Measurements from ENCODE around the gene PRKCH.

PRKCH gene

DNA sequence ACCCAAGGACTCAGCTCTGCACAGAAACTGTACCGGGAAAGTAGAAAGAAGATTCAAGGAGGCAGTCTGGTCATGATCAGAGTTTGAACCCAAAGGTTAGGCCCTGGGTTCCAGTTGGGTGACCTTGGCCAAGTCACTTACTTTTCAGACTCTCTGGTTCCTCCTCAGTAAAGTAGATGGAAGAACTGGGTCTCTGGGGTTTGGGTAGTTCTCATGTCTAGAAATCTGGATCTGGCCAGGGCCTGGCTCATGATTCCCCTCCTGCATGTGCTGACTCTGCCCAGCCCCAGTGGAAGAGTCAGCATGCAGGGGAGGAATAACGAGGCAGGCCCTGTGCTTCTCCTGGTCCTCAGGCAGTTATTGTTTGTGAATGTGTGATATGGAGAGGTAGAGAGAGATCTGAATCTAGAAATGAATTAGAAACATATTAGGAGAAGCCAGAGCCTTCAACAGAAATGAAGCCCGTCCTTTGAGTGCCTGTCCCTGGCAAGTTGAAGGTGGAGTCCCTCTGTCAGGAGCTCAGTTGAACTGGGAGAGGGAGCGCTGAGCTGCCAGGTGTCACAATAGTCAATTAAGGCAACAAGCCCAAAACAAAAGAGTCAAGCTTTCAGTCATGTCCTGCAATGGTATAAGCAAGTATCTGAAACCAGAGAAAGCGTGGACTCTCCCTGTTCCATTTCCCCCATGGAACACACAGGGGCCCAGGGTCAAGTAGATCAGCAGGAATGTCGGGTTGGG lies 242.7 kb downstream of the PRKCH start:
- TF ChIP-seq CTCF (IDR thresholded peaks at IDR 0.05; ENCODE audit: low read depth, low read length) = no peak
- no peak for DNase-seq (ENCODE audit: extremely low read depth, low read depth)

DNA sequence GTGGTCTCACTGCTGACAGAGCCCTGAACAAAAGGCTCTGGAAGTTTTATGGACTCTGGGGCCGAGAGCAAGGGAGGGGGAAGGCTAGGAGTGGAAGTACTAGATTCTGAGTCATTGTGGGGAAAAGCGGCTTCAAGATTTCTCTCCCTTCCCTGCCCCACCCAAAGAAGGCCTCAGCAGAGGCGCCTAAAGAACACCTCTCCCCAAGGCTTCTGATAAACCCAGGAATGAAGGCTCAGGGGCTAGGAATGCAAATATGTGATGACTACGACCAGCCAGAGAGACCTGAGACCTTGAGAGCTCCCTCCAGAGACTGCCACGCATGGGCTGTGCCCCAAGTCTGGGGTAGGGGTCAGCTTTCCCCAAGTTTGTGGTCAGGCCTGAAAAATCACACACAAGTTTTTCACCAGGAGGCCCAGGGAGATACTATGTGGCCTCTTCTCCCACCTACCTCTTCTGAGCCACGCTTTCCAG lies 243.3 kb downstream of the PRKCH start:
- peak; percentile 79 for DNase-seq (ENCODE audit: extremely low read depth, low read depth)
- TF ChIP-seq CTCF (IDR thresholded peaks at IDR 0.05; ENCODE audit: low read depth, low read length) = no peak; the same call in 1 of the 2 replicates

DNA sequence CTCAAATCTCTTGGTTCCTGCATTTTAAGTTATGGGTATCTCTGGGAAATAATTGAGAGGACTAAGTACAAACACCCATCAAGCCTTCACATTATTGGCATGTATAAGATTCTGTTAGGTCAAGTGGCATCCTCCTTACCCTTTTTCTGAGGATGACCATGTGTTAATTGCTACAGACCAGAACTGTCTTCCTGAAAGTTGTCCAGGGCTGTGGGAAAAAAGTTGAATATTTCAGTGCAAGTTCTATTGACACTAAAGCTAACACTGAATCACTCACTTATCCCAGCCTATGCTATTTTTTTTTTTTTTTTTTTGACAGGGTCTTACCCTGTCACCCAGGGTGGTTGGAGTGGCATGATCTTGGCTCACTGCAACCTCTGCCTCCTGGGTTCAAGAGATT lies 243.8 kb downstream of the PRKCH start:
- TF ChIP-seq CTCF (IDR thresholded peaks at IDR 0.05; ENCODE audit: low read depth, low read length) = no peak
- no peak for DNase-seq (ENCODE audit: extremely low read depth, low read depth)

DNA sequence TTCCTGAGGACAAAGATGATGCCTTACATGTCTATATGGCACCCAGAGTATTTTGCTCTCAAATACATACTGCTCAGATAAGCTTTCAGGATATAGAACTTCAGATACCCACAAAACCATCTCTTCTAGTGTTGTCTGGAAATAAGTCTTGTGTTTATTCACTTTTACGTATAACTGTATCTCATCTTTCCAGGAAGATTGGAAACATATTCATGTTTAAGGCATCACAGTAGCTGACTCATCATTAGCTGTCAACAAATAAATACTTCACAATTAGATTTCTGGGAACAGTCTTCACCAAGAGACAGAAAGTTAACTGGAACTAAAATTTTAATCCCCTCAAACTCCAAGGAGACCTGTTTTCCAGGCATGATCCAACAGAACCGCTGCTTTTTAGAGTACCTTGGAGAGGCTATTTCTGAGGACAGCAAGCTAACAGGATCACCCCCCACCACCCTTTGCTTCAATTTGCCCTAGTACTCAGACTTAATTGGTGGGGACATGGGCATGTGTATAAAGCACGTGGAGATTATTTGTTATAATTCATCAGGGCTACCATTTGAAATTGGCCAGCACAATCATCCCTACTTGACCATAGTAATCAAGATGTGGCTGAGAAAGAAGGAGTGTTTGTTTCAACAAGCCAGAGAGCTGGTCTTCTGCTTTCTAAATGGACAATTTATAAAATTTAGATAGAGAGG lies 244.6 kb downstream of the PRKCH start:
- DNase-seq (ENCODE audit: extremely low read depth, low read depth) = peak; percentile 87
- TF ChIP-seq CTCF (IDR thresholded peaks at IDR 0.05; ENCODE audit: low read depth, low read length) = no peak

GRCh38 chr14:61566537-61567225 lies 245.3 kb downstream of the PRKCH start:
- no peak for DNase-seq (ENCODE audit: extremely low read depth, low read depth)
- TF ChIP-seq CTCF (IDR thresholded peaks at IDR 0.05; ENCODE audit: low read depth, low read length) = no peak

GRCh38 chr14:61567838-61568571 lies 246.6 kb downstream of the PRKCH start:
- DNase-seq (ENCODE audit: extremely low read depth, low read depth) = no peak
- no peak for TF ChIP-seq CTCF (IDR thresholded peaks at IDR 0.05; ENCODE audit: low read depth, low read length)

Data from AG09319 (cell line).